GM10266 (cell line): ENCODE results near the gene SLC25A48.
A peak's percentile ranks its signal among the peaks of the same experiment; 100 is the strongest.

Experiments
- DNase-seq: peaks from one replicate; pipeline ENCODE4 v3.0.0; 2012; ENCODE audit errors: extremely low spot score
- TF ChIP-seq, protein P1 (sequence below): IDR thresholded peaks from 2 replicates; pipeline ENCODE4 v1.5.1; 2012; ENCODE audit warnings: mild to moderate bottlenecking, low read depth; ENCODE audit not compliant: control insufficient read depth, insufficient read depth; ENCODE audit errors: missing control alignments

SLC25A48 gene

DNA sequence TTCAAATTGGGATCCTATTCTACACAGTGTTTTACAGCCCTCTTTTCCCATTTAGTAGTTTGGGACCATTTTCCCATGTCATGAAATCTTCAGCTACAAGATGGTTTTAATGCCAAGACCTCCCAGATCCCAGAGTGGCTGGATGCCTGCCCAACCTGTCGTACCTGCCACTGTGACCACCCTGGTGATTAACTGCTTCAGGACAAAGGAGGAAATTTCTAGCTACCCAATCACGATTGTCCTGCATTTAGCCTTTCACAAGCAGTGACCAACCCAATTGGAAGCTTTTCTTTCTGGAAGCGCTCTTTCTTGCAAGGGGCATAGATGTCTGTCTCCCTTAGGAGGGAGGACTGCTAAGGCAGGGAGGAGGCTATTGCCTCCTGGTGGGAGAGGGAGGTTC is 47.4 kb downstream of the SLC25A48 start:
- TF ChIP-seq, protein P1, sequence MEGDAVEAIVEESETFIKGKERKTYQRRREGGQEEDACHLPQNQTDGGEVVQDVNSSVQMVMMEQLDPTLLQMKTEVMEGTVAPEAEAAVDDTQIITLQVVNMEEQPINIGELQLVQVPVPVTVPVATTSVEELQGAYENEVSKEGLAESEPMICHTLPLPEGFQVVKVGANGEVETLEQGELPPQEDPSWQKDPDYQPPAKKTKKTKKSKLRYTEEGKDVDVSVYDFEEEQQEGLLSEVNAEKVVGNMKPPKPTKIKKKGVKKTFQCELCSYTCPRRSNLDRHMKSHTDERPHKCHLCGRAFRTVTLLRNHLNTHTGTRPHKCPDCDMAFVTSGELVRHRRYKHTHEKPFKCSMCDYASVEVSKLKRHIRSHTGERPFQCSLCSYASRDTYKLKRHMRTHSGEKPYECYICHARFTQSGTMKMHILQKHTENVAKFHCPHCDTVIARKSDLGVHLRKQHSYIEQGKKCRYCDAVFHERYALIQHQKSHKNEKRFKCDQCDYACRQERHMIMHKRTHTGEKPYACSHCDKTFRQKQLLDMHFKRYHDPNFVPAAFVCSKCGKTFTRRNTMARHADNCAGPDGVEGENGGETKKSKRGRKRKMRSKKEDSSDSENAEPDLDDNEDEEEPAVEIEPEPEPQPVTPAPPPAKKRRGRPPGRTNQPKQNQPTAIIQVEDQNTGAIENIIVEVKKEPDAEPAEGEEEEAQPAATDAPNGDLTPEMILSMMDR = no peak
- no peak for DNase-seq

DNA sequence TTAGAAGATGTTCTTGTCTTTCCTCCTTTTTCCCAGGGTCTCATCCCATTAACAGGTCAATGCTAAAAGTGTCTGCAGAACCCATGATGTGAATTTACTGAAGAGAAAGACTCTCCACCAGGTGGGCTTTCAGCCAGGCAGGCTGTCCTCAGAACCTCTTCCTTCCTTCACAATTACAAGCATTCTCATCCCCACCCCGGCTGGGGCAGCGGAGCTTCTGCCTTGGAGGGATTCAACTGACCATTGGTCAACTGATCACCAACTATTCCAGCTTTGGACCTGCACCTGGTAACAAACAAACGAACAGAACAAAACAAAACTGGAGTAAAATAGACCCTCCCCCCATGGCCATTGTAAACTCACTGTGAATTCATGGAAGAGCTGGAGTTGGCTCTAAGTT is 48.6 kb downstream of the SLC25A48 start:
- TF ChIP-seq, protein P1 = no peak
- no peak for DNase-seq

DNA sequence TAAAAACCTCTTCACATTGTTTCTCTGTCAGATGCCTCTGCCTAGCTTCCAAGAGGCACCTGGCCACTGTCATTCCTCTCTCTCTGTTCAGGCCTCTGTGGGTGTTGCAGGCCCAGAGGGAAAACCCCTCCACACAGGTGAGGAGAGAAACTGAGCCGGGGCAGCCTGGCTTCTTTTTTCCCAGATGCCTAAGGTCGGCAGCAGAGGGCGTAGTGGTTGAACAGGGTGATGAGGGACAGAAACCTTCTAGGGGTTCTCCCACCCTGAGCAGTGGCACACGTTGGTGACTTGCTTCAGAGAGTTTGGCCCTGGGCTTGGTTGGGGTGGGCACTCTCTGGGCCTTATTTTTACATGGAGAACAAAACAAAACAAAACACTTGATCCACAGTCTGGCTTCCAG is 49.0 kb downstream of the SLC25A48 start:
- TF ChIP-seq, protein P1 = peak; percentile 43
- DNase-seq = peak; percentile 22

DNA sequence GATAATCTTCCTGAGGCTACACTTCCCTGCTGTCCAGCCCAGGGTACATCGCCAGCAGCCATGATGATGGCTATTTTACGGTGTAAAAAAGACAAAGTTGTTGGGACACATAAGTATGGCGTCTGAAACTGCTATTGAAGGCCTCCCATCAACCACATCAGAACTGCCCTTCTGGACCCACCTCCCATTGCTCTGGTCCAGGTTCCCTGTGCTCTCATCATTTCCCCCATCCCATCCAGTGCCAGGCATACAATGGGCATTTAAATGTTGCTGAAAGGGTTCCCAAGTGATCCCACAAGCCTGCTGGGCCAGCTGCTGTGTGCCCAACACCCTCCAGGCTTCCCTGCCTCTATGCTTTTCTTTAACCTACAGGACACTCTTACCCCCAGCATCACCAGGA is 50.6 kb downstream of the SLC25A48 start:
- DNase-seq = no peak
- TF ChIP-seq, protein P1 = no peak

DNA sequence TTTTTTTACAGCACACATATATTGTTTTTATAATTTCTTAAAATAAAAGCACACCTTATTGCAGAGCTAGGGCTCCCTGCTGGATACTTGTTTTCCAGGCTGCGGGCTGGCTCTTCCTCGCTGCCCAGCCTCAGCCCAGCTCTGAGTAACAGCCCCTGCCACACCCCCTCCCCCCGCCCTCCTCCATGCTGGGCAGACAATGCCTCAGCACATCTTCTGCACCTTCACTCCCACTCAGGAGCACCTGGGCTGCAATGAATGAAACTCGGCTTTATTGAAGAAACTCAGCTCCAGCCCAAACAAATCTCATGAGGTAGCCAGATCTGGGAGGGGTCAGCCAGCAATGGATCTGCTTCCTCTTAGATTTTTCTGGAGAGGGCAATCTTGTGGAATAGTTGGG is 51.7 kb downstream of the SLC25A48 start:
- TF ChIP-seq, protein P1 = no peak
- DNase-seq = no peak

DNA sequence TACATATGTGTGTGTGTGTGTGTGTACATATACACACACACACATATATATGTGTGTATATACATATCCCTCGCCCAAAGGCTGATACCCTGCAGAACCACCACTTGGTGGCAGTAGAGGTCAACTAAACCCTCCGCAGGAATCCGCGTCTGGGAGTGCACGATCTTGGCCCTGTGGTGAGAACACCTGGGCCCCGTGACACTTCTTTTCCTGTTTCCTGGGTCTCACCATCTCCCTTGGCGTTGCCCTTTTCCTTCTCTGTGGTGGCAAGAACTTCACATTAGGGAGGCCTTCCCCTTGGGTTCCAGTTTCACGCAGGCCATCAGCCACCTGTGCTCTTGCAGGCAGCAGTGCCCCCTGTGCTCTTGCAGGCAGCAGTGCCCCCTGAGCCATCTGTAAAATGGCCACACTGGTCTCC is 53.0 kb downstream of the SLC25A48 start:
- TF ChIP-seq, protein P1 = peak; percentile 85
- peak; percentile 62 for DNase-seq

DNA sequence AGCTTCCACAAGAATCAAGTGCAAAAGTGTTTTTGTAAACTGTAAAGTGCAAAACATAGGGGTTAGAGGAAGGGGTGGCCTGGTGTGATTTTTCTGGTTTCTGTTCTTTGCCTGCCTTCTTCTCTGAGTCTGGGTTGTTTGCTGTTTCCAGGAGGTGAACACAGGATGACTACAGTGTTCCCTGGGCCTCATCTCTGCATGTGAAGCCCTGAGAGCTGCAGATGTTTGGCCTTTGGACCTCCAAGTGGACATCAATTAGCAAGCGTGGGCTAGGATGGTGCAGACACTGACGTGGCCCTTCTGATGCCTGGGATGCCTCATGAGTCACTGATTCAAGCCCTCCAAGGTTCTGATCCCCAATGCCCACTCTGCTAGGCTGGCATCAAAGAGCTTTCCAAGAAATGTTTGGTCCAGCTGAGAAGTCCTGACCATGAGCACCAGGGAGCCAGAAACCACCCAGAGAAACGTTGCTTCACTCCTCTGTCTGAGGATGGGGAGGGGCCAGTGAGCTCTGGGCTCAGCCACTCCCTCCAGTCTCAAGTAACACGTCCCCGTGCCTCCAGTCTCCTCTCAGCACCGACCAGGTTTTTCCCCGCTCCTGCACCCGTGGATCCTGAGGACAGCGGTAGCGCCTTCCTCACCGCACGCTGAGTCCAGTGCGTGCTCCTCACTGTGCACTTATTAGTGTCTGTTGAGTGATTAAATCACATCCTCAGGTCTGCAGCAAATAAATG is 53.6 kb downstream of the SLC25A48 start:
- no peak for DNase-seq
- TF ChIP-seq, protein P1 = no peak
